ENCODE results near the gene NUP214. TPM values are rescaled to one million over a fixed set of nuclear protein-coding genes. Genes with fewer than 3 reads are reported as not detected.

The NUP214 gene
- total RNA-seq, 8 experiments from 2014 or later: 11.4 to 43.1 (median 18.4) TPM

- Histone ChIP-seq H3K27ac (peak overlapping the region in 1 of 2 donors; percentile 49), H3K4me1 (replicated peaks in 1 of 2) (peaks cover 0 to 7% of the 10 kb centered on the region in 2 donors), H3K4me3 (no peak overlapping the region)
- ATAC-seq (replicated peaks in 6 of 8): no peak
- in situ Hi-C loops (cut with MboI; ENCODE audit: low pct_unique_long_range_greater_than_20kb in 2 of 9, low sequenced_read_pairs in 9 of 9, unreplicated experiment in 9 of 9): no loop called here
- WGBS, 10 experiments: 30 to 71% (median 60%) methylated on average over 1 to 2 of the region's 5 CpGs; no CpG with 5 or more reads in 5 of the 10 experiments
Measured at GRCh38 chr9:131218370-131218769, 93.0 kb downstream of the NUP214 start.

GRCh38 chr9:131220485-131220884 lies 95.1 kb downstream of the NUP214 start:
- WGBS, 10 experiments: 0 to 100% (median 81%) methylated on average over 1 to 2 of the region's 2 CpGs; no CpG with 5 or more reads in 5 of the 10 experiments

GRCh38 chr9:131222460-131222859 lies 97.1 kb downstream of the NUP214 start:
- WGBS, 10 experiments: 90 to 100% (median 100%) methylated on average over 1 to 5 of the region's 6 CpGs; no CpG with 5 or more reads in 2 of the 10 experiments
- peak overlapping the region in 1 of 2 donors; percentile 14 for H3K27ac ChIP-seq
- in situ Hi-C loops (cut with MboI; ENCODE audit: low pct_unique_long_range_greater_than_20kb in 2 of 9, low sequenced_read_pairs in 9 of 9, unreplicated experiment in 9 of 9): no loop called here
- no peak for ATAC-seq (replicated peaks in 6 of 8)
- no peaks in the 10 kb centered on the region for H3K4me1 ChIP-seq (replicated peaks in 1 of 2)
- H3K4me3 ChIP-seq: no peak overlapping the region

More at GRCh38 chr9:131220485-131220884, 95.1 kb downstream of the NUP214 start:
- in situ Hi-C loops (cut with MboI; ENCODE audit: low pct_unique_long_range_greater_than_20kb in 2 of 9, low sequenced_read_pairs in 9 of 9, unreplicated experiment in 9 of 9): no loop called here
- Histone ChIP-seq H3K4me1 (replicated peaks in 1 of 2) (no peaks in the 10 kb centered on the region), H3K4me3 (no peak overlapping the region), H3K27ac (no peak overlapping the region)
- ATAC-seq (replicated peaks in 6 of 8): no peak

GRCh38 chr9:131226226-131226625 lies 100.8 kb downstream of the NUP214 start:
- in situ Hi-C loops (cut with MboI; ENCODE audit: low pct_unique_long_range_greater_than_20kb in 2 of 9, low sequenced_read_pairs in 9 of 9, unreplicated experiment in 9 of 9): no loop called here
- no peak for ATAC-seq (replicated peaks in 6 of 8)

GRCh38 chr9:131227112-131227958 lies 101.9 kb downstream of the NUP214 start:
- H3K4me1 ChIP-seq (replicated peaks in 1 of 2): peaks cover 0 to 2% of the 10 kb centered on the region in 2 donors
- ATAC-seq (replicated peaks in 6 of 8): peak in 3 of 8 experiments; percentile 56 to 66 (median 64)
- H3K27ac ChIP-seq: no peak overlapping the region
- in situ Hi-C loops (cut with MboI; ENCODE audit: low pct_unique_long_range_greater_than_20kb in 2 of 9, low sequenced_read_pairs in 9 of 9, unreplicated experiment in 9 of 9): no loop called here
- 34 to 80% (median 66%) methylated on average over 1 to 5 of the region's 9 CpGs; no CpG with 5 or more reads in 1 of the 10 experiments for WGBS, 10 experiments
- no peak overlapping the region for H3K4me3 ChIP-seq

More at GRCh38 chr9:131226226-131226625, 100.8 kb downstream of the NUP214 start:
- Histone ChIP-seq H3K4me3 (no peak overlapping the region), H3K4me1 (replicated peaks in 1 of 2) (peaks cover 0 to 2% of the 10 kb centered on the region in 2 donors), H3K27ac (peak overlapping the region in 1 of 2 donors; percentile 7)
- 94 to 100% (median 98%) methylated on average over 2 to 3 of the region's 3 CpGs; no CpG with 5 or more reads in 2 of the 10 experiments for WGBS, 10 experiments

- no peak overlapping the region for H3K4me3 ChIP-seq
- peak overlapping the region in 1 of 2 donors; percentile 51 for H3K27ac ChIP-seq
- in situ Hi-C loops (cut with MboI; ENCODE audit: low pct_unique_long_range_greater_than_20kb in 2 of 9, low sequenced_read_pairs in 9 of 9, unreplicated experiment in 9 of 9): no loop called here
- peaks cover 0 to 2% of the 10 kb centered on the region in 2 donors for H3K4me1 ChIP-seq (replicated peaks in 1 of 2)
- peak in 2 of 8 experiments; percentile 76 to 78 for ATAC-seq (replicated peaks in 6 of 8)
- 68 to 100% (median 79%) methylated on average over 1 to 7 of the region's 9 CpGs; no CpG with 5 or more reads in 1 of the 10 experiments for WGBS, 10 experiments
Measured at GRCh38 chr9:131227959-131228460, 102.6 kb downstream of the NUP214 start.

- peaks cover 0 to 2% of the 10 kb centered on the region in 2 donors for H3K4me1 ChIP-seq (replicated peaks in 1 of 2)
- in situ Hi-C loops (cut with MboI; ENCODE audit: low pct_unique_long_range_greater_than_20kb in 2 of 9, low sequenced_read_pairs in 9 of 9, unreplicated experiment in 9 of 9): no loop called here
- ATAC-seq (replicated peaks in 6 of 8): no peak
- no peak overlapping the region for H3K4me3 ChIP-seq
- H3K27ac ChIP-seq: no peak overlapping the region
- 76 to 100% (median 94%) methylated on average over 1 to 6 of the region's 8 CpGs; no CpG with 5 or more reads in 2 of the 10 experiments for WGBS, 10 experiments
Measured at GRCh38 chr9:131228988-131229387, 103.6 kb downstream of the NUP214 start.

GRCh38 chr9:131233556-131233955 lies 108.2 kb downstream of the NUP214 start:
- in situ Hi-C loops (cut with MboI; ENCODE audit: low pct_unique_long_range_greater_than_20kb in 2 of 9, low sequenced_read_pairs in 9 of 9, unreplicated experiment in 9 of 9): no loop called here
- ATAC-seq (replicated peaks in 6 of 8): no peak
- 90 to 100% (median 96%) methylated on average over 1 to 11 of the region's 11 CpGs; no CpG with 5 or more reads in 2 of the 10 experiments for WGBS, 10 experiments
- H3K4me3 ChIP-seq: no peak overlapping the region
- H3K27ac ChIP-seq: peak overlapping the region in 1 of 2 donors; percentile 27
- H3K4me1 ChIP-seq (replicated peaks in 1 of 2): peaks cover 9% of the 10 kb centered on the region in 2 donors

GRCh38 chr9:131233995-131234394 lies 108.6 kb downstream of the NUP214 start:
- 47 to 100% (median 89%) methylated on average over 1 to 5 of the region's 9 CpGs; no CpG with 5 or more reads in 1 of the 10 experiments for WGBS, 10 experiments
- peak in 2 of 8 experiments; percentile 9 to 23 for ATAC-seq (replicated peaks in 6 of 8)
- H3K27ac ChIP-seq: peak overlapping the region in 1 of 2 donors; percentile 27
- H3K4me3 ChIP-seq: no peak overlapping the region
- peaks cover 14% of the 10 kb centered on the region in 2 donors for H3K4me1 ChIP-seq (replicated peaks in 1 of 2)
- in situ Hi-C loops (cut with MboI; ENCODE audit: low pct_unique_long_range_greater_than_20kb in 2 of 9, low sequenced_read_pairs in 9 of 9, unreplicated experiment in 9 of 9): no loop called here

- WGBS, 10 experiments: 80 to 100% (median 91%) methylated on average over 1 to 7 of the region's 16 CpGs; no CpG with 5 or more reads in 2 of the 10 experiments
- Histone ChIP-seq H3K27ac (peak overlapping the region in 1 of 2 donors; percentile 31), H3K4me1 (replicated peaks in 1 of 2) (peaks cover 18 to 23% of the 10 kb centered on the region in 2 donors), H3K4me3 (no peak overlapping the region)
- no peak for ATAC-seq (replicated peaks in 6 of 8)
- in situ Hi-C loops (cut with MboI; ENCODE audit: low pct_unique_long_range_greater_than_20kb in 2 of 9, low sequenced_read_pairs in 9 of 9, unreplicated experiment in 9 of 9): no loop called here
Measured at GRCh38 chr9:131234799-131235479, 109.6 kb downstream of the NUP214 start.

- no peak overlapping the region for H3K4me3 ChIP-seq
- WGBS, 10 experiments: 40 to 100% (median 85%) methylated on average over 1 to 5 of the region's 9 CpGs; no CpG with 5 or more reads in 4 of the 10 experiments
- H3K27ac ChIP-seq: peak overlapping the region in 1 of 2 donors; percentile 31
- no peak for ATAC-seq (replicated peaks in 6 of 8)
- in situ Hi-C loops (cut with MboI; ENCODE audit: low pct_unique_long_range_greater_than_20kb in 2 of 9, low sequenced_read_pairs in 9 of 9, unreplicated experiment in 9 of 9): no loop called here
- peaks cover 20 to 28% of the 10 kb centered on the region in 2 donors for H3K4me1 ChIP-seq (replicated peaks in 1 of 2)
Measured at GRCh38 chr9:131235480-131235851, 110.1 kb downstream of the NUP214 start.

GRCh38 chr9:131236161-131236560 lies 110.8 kb downstream of the NUP214 start:
- no peak overlapping the region for H3K4me3 ChIP-seq
- in situ Hi-C loops (cut with MboI; ENCODE audit: low pct_unique_long_range_greater_than_20kb in 2 of 9, low sequenced_read_pairs in 9 of 9, unreplicated experiment in 9 of 9): no loop called here
- 53 to 100% (median 81%) methylated on average over 3 to 5 of the region's 8 CpGs; no CpG with 5 or more reads in 6 of the 10 experiments for WGBS, 10 experiments
- ATAC-seq (replicated peaks in 6 of 8): no peak
- peak overlapping the region in 1 of 2 donors; percentile 22 for H3K27ac ChIP-seq
- peaks cover 20 to 29% of the 10 kb centered on the region in 2 donors for H3K4me1 ChIP-seq (replicated peaks in 1 of 2)

All from motor neuron (in vitro differentiated cells).